Breast epithelium (tissue), 4 donors: ENCODE data around the gene MTHFR. TPM values are rescaled to one million over a fixed set of nuclear protein-coding genes. Genes with fewer than 3 reads are reported as not detected.

ENCODE experiments used
- DNase-seq, 2 donors: peaks; one replicate each; pipeline ENCODE4 v3.0.0-alpha.2; 2019; ENCODE audit warnings: low spot score in 2 of 2
- H3K27ac ChIP-seq, 2 donors: fragments of 200-600 bp; sonication (generic) in 1 of 2; one replicate each; pipeline ENCODE4 v1.5.1; 2016 to 2019; ENCODE audit warnings: mild to moderate bottlenecking in 1 of 2
- H3K27me3 ChIP-seq, 2 donors: fragments of 200-600 bp; sonication (generic) in 1 of 2; one replicate each; pipeline versions ENCODE4 v1.5.1 to v1.6.0; 2017 to 2019; ENCODE audit warnings: control low read depth in 1 of 2, mild to moderate bottlenecking in 1 of 2
- H3K36me3 ChIP-seq: fragments of 200-600 bp; one replicate; pipeline ENCODE4 v1.5.1; 2019
- H3K4me1 ChIP-seq, 2 donors: fragments of 200-600 bp; sonication (generic); one replicate each; pipeline ENCODE4 v1.5.1; 2016 to 2019; ENCODE audit warnings: control low read depth in 1 of 2
- H3K4me3 ChIP-seq, 3 donors: fragments of 200-600 bp; sonication (generic); 1 replicate in 2 of 3; 2 replicates in 1 of 3; pipeline ENCODE4 v1.5.1; 2016 to 2019; ENCODE audit warnings: mild to moderate bottlenecking in 3 of 3, moderate library complexity in 2 of 3
- H3K9me3 ChIP-seq, 2 donors: fragments of 200-600 bp; sonication (generic) in 1 of 2; one replicate each; pipeline ENCODE4 v1.5.1; 2016 to 2019; ENCODE audit warnings: control low read depth in 1 of 2
- POLR2A ChIP-seq: fragments of 450-650 bp; IDR thresholded peaks from one replicate; pipeline ENCODE4 v1.6.1; 2016; ENCODE audit warnings: antibody characterized with exemption, mild to moderate bottlenecking, moderate library complexity
- POLR2AphosphoS5 ChIP-seq, 3 donors: sonication (generic); formaldehyde crosslinking; IDR thresholded peaks; one replicate each; pipeline ENCODE4 v1.6.1; 2017; ENCODE audit warnings: antibody characterized with exemption in 3 of 3
- intact Hi-C: fragments of 100-400 bp; cut with DNase I; formaldehyde crosslinking; loops from one replicate; pipeline ENCODE4 v1.15.1; 2023; ENCODE audit warnings: low total_unique reads
- total RNA-seq, 3 donors: library from RNA; depleted of rRNA; stranded (reverse); fragments of >200 nt; gene quantifications; one replicate each; pipeline ENCODE4 v1.1.0, GENCODE V29; 2016
- TF ChIP-seq, protein P1 (sequence below), 3 donors: fragments of 450-650 bp; IDR thresholded peaks; one replicate each; pipeline ENCODE4 v1.5.1; 2016 to 2017; ENCODE audit warnings: antibody characterized with exemption in 3 of 3, mild to moderate bottlenecking in 3 of 3, moderate library complexity in 3 of 3

MTHFR gene
- total RNA-seq, 3 donors from 2014 or later: 24.6 to 42.0 (median 30.0) TPM

DNA sequence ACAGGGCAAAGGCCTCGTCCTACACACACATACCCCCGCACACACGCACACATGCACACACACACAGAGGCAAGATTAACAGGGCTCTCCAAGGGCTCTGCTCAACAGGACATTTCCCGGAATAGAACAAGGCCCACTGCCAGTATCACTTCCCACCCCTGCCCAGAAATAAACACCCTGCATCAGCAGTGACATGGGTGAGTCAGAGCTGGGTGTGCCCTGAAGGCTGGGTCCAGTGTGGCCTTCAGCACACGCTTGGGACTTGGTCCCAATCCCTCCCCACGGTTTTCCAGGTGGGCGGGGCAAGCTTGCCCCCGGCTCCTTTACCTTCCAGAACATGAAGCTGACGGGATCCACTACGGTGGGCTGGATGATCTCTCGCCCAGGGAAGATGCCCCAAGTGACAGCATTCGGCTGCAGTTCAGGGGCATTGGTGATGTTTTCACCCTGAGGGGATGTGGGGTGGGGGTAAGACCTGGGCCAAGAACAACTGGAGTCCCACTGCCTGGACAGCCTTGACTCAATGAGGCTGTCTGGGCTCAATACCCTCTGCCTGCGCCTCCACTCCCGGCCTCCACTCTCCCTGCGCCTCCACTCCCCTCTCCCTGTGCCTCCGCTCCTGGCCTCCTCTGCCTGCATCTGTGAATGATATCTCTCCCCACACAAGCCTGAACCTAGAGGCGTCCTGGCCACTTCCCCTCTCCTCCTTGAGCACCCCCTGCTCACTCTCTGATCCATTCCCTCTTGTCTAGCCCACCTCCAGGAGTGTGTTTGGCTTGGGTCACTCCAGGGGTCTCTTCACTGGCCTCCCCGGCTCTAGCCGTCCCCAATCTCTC is 14.7 kb downstream of the MTHFR start:
- Histone ChIP-seq H3K4me3 (peak overlapping the region in 1 of 3 donors; percentile 46), H3K4me1 (peaks cover 0 to 8% of the 10 kb centered on the region in 2 donors), H3K27me3 (no peaks in the 10 kb centered on the region), H3K36me3 (peaks cover 5% of the 10 kb centered on the region), H3K27ac (peak overlapping the region; percentile 88 to 97), H3K9me3 (no peaks in the 10 kb centered on the region)
- peak; percentile 77 to 85 for DNase-seq
- intact Hi-C loops: no loop called here
- TF ChIP-seq POLR2AphosphoS5 (IDR thresholded peaks at IDR 0.05): peak; percentile 82 to 99 (median 98)
- TF ChIP-seq, protein P1, sequence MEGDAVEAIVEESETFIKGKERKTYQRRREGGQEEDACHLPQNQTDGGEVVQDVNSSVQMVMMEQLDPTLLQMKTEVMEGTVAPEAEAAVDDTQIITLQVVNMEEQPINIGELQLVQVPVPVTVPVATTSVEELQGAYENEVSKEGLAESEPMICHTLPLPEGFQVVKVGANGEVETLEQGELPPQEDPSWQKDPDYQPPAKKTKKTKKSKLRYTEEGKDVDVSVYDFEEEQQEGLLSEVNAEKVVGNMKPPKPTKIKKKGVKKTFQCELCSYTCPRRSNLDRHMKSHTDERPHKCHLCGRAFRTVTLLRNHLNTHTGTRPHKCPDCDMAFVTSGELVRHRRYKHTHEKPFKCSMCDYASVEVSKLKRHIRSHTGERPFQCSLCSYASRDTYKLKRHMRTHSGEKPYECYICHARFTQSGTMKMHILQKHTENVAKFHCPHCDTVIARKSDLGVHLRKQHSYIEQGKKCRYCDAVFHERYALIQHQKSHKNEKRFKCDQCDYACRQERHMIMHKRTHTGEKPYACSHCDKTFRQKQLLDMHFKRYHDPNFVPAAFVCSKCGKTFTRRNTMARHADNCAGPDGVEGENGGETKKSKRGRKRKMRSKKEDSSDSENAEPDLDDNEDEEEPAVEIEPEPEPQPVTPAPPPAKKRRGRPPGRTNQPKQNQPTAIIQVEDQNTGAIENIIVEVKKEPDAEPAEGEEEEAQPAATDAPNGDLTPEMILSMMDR (IDR thresholded peaks at IDR 0.05): no peak

GRCh38 chr1:11790101-11790879 is 15.5 kb downstream of the MTHFR start:
- H3K9me3 ChIP-seq: no peaks in the 10 kb centered on the region
- no peaks in the 10 kb centered on the region for H3K27me3 ChIP-seq
- H3K36me3 ChIP-seq: peaks cover 5% of the 10 kb centered on the region
- H3K4me3 ChIP-seq: peak overlapping the region in 1 of 3 donors; percentile 12
- peak overlapping the region; percentile 88 to 97 for H3K27ac ChIP-seq
- DNase-seq: no peak
- TF ChIP-seq POLR2A: no peak
- H3K4me1 ChIP-seq: peaks cover 0 to 10% of the 10 kb centered on the region in 2 donors
- intact Hi-C loops: no loop called here

DNA sequence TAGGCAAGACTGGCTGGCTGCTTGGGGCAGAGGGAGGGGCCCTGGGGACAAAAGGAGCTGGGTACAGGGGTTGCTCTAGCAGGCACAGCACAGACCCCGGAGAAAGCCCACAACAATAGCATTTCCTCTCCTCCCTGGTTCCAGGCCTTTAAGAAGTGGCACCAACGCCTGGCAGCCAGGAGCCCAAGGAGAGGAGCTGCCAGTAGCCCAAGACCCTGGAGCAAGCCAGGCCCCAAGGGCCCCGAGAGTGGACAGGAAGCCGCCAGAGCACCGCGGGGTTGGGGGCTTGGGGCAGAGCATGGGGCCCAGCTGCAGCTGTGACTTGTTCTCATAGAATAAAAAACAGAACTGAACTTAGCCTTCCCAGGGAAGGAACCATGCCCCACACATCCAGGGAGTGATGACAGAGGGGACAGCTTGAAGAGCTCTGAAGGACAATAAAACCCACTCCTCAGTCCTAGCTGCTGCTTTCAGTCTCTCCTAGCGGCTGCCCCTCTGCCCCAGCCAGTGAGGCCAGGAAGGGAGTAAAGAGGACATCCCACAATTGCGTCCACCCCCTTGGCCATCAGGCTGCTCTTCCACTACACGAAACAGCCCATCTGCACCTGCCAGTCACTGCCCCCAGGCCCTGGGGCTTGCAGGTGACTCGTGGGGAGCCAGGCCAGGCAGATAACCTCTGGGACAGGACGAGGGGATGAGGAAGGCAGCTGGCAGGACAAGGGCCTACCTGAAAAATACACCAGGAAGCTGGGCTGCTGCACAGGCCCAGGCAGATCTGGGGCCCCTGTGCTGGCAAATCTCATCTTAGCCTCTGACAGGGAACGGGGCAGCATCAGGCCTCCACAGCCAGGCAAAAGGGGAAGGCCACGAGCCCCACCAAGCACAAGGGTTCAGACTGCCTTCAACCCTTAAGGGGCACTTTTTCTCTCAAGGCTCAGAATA is 16.4 kb downstream of the MTHFR start:
- intact Hi-C loops: no loop called here
- TF ChIP-seq, protein P1 (IDR thresholded peaks at IDR 0.05): no peak
- TF ChIP-seq POLR2AphosphoS5 (IDR thresholded peaks at IDR 0.05): no peak
- no peak for TF ChIP-seq POLR2A
- H3K9me3 ChIP-seq: no peaks in the 10 kb centered on the region
- peak overlapping the region; percentile 88 to 97 for H3K27ac ChIP-seq
- peak overlapping the region in 1 of 3 donors; percentile 12 for H3K4me3 ChIP-seq
- peaks cover 0 to 18% of the 10 kb centered on the region in 2 donors for H3K4me1 ChIP-seq
- H3K27me3 ChIP-seq: no peaks in the 10 kb centered on the region
- peaks cover 5% of the 10 kb centered on the region for H3K36me3 ChIP-seq
- no peak for DNase-seq

DNA sequence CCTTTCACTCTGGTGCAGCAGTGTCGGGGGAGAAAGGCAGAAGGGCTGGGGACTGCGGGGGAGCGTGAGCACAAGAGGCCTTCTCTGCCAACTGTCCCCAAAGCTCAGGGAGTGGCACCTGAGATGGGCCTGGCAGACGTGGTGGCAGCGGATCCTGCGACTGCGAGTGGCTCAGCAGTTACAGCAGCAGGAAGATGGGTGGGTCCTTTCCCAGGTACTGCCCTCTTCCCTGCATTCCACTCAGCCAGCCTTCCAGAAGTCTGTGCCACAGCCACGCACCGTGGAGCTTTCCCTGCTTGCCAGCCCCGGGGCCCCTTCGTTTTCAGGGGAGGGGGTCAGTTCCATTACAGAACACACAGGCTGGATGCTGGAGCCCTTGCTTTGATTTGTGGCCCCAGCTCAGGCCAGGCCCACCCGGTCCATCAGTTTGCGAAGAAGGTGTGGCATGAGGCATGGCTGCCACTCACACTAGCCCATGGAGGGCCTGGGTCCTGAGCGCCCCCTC is 17.2 kb downstream of the MTHFR start:
- Histone ChIP-seq H3K36me3 (no peaks in the 10 kb centered on the region), H3K27me3 (no peaks in the 10 kb centered on the region), H3K27ac (peak overlapping the region; percentile 88 to 97), H3K9me3 (no peaks in the 10 kb centered on the region), H3K4me1 (peaks cover 0 to 18% of the 10 kb centered on the region in 2 donors), H3K4me3 (no peak overlapping the region)
- intact Hi-C loops: no loop called here
- DNase-seq: no peak
- TF ChIP-seq POLR2AphosphoS5 (IDR thresholded peaks at IDR 0.05) (no peak), POLR2A (no peak)
- TF ChIP-seq, protein P1 (IDR thresholded peaks at IDR 0.05): no peak
